ENCODE data around the gene HDAC5.

HDAC5 gene

GRCh38 chr17:44029736-44030135, 93.7 kb downstream of the HDAC5 start:
- no peak for DNase-seq (ENCODE audit: low read depth)
